Glutamatergic neuron (in vitro differentiated cells): ENCODE measurements around the gene KRTAP10-2. TPM values are rescaled to one million over a fixed set of nuclear protein-coding genes. Genes with fewer than 3 reads are reported as not detected.

ENCODE experiments used
- DNase-seq: peaks from one replicate; pipeline ENCODE4 v3.0.0; 2022
- H3K27ac Mint-ChIP-seq: one replicate; pipeline ENCODE4 v1.8.0; 2020; ENCODE audit warnings: mild to moderate bottlenecking, mixed read lengths, inconsistent platforms; ENCODE audit not compliant: unreplicated experiment
- H3K27me3 Mint-ChIP-seq: one replicate; pipeline ENCODE4 v1.8.0; 2020; ENCODE audit warnings: mild to moderate bottlenecking, moderate library complexity, mixed read lengths, inconsistent platforms; ENCODE audit not compliant: unreplicated experiment
- H3K36me3 Mint-ChIP-seq: one replicate; pipeline ENCODE4 v1.8.0; 2020; ENCODE audit warnings: mild to moderate bottlenecking, mixed read lengths, inconsistent platforms; ENCODE audit not compliant: unreplicated experiment
- H3K4me1 Mint-ChIP-seq: one replicate; pipeline ENCODE4 v1.8.0; 2020; ENCODE audit warnings: mild to moderate bottlenecking, low read depth, mixed read lengths, inconsistent platforms; ENCODE audit not compliant: unreplicated experiment
- H3K4me3 Mint-ChIP-seq: one replicate; pipeline ENCODE4 v1.8.0; 2020; ENCODE audit warnings: mild to moderate bottlenecking, mixed read lengths, inconsistent platforms; ENCODE audit not compliant: unreplicated experiment
- H3K9me3 Mint-ChIP-seq: one replicate; pipeline ENCODE4 v1.8.0; 2020; ENCODE audit warnings: mild to moderate bottlenecking, moderate library complexity, mixed read lengths, inconsistent platforms; ENCODE audit not compliant: unreplicated experiment
- total RNA-seq: library from RNA; stranded (reverse); fragmentation: NEBNext Ultra II Directional; extraction: Animal tissue kit (Norgen Biotek cat#: 25700); gene quantifications from one replicate; pipeline ENCODE4 v1.2.1, GENCODE V29; 2021; ENCODE audit not compliant: unreplicated experiment
- TF ChIP-seq, protein P1 (sequence below): fragments of 200-600 bp; sonication (generic); IDR thresholded peaks from one replicate; pipeline ENCODE4 v1.5.0; 2021; ENCODE audit not compliant: partially characterized antibody, unreplicated experiment

Gene KRTAP10-2
- total RNA-seq, 1 donor from 2014 or later = not detected

DNA sequence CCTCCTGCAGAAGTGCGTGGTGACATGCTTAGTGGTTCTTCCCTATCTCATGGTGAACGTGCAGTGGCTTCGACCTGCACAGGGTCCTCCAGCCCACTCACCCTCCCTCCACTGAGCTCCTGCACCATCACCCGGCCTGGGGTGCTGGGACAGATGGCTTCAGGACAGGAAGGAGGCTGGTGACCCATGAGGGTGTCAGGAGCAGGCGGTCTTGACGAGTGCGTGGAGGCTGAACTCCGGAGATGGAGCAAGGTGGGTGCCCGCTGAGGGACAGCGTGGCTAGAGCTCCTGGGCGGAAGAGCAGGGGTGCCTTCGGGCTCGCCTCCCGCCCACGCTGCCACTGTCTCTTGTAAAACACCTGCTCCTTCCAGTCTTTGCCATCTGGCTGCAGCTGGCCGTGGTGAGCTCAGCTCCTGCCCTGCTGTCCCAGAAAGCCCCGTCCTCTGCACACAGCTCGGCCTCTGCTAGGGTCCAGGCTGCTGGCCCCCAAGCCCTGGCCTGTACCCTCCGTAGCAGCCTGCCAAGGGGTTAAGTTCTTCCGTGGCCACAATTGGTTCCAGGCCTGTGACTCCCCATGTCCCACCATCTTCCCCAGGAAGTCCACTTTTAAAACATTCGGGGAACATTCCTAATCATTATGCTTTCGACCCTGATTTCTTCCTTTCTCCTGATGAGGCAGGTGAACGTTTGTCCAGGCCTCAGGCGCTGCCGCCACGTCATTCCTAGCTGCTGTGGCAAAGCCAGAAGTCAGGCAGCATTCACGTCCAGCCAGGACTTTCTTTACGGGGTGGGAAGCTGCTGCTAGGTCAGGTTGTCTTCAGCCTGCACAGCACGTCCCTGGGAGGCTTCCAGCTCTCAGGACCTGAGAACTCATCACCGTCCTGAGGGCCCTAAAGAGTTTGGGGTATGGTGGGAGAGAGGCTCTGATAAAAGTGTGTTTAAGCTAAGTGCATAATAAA lies 19.4 kb downstream of the KRTAP10-2 start:
- Mint-ChIP-seq H3K9me3 (peaks cover 10% of the 10 kb centered on the region), H3K27me3 (peaks cover 4% of the 10 kb centered on the region), H3K4me3 (no peak overlapping the region), H3K4me1 (peaks cover 8% of the 10 kb centered on the region), H3K27ac (peak overlapping the region; percentile 48), H3K36me3 (peaks cover 6% of the 10 kb centered on the region)
- TF ChIP-seq, protein P1, sequence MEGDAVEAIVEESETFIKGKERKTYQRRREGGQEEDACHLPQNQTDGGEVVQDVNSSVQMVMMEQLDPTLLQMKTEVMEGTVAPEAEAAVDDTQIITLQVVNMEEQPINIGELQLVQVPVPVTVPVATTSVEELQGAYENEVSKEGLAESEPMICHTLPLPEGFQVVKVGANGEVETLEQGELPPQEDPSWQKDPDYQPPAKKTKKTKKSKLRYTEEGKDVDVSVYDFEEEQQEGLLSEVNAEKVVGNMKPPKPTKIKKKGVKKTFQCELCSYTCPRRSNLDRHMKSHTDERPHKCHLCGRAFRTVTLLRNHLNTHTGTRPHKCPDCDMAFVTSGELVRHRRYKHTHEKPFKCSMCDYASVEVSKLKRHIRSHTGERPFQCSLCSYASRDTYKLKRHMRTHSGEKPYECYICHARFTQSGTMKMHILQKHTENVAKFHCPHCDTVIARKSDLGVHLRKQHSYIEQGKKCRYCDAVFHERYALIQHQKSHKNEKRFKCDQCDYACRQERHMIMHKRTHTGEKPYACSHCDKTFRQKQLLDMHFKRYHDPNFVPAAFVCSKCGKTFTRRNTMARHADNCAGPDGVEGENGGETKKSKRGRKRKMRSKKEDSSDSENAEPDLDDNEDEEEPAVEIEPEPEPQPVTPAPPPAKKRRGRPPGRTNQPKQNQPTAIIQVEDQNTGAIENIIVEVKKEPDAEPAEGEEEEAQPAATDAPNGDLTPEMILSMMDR = no peak
- DNase-seq = no peak

DNA sequence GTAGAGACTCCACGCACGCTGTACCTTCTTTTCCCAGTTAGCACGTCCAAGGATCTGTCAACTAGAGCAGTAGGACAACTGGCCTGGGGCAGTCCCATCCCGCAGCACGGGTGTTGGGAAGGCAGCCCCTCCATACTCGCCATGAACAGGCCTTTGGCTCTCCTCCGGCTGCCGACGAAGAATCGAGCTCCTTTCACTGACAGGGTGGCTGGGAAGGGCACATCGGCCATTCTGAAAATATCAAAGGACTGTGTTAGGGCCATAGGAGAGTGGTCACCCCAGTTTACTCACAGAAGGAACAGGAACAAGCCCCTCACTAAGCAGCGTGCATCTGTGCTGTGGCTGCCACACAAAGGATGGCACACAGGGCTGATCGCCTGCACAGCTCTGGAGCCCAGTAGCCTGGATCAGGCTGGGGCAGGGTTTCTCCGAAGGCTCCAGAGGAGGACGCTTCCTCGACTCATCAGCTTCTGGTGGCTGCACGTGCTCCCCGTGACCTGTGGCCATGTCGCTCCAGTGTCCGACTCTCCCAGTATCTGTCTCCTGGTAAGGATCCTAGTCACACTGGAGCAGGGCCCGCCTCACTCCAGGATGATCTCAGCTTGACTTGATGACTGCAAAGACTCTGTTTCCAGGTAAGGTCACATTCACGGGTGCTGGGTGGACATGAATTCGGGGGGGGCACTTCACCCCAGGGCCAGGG lies 20.3 kb downstream of the KRTAP10-2 start:
- Mint-ChIP-seq H3K36me3 (peaks cover 6% of the 10 kb centered on the region), H3K4me3 (no peak overlapping the region), H3K27ac (no peak overlapping the region), H3K9me3 (peaks cover 10% of the 10 kb centered on the region), H3K27me3 (peaks cover 5% of the 10 kb centered on the region), H3K4me1 (peaks cover 8% of the 10 kb centered on the region)
- TF ChIP-seq, protein P1 = no peak
- no peak for DNase-seq

GRCh38 chr21:44530221-44530902 lies 20.9 kb downstream of the KRTAP10-2 start:
- H3K4me1 Mint-ChIP-seq = peaks cover 8% of the 10 kb centered on the region
- TF ChIP-seq, protein P1 = no peak
- H3K36me3 Mint-ChIP-seq = peaks cover 6% of the 10 kb centered on the region
- peak overlapping the region; percentile 28 for H3K27ac Mint-ChIP-seq
- peaks cover 5% of the 10 kb centered on the region for H3K27me3 Mint-ChIP-seq
- DNase-seq = no peak
- H3K4me3 Mint-ChIP-seq = no peak overlapping the region
- peaks cover 12% of the 10 kb centered on the region for H3K9me3 Mint-ChIP-seq

- Mint-ChIP-seq H3K27me3 (peaks cover 5% of the 10 kb centered on the region), H3K27ac (no peak overlapping the region), H3K4me3 (no peak overlapping the region), H3K9me3 (peaks cover 10% of the 10 kb centered on the region), H3K4me1 (peaks cover 8% of the 10 kb centered on the region), H3K36me3 (peaks cover 6% of the 10 kb centered on the region)
- peak; percentile 1 for DNase-seq
- TF ChIP-seq, protein P1 = no peak
These were observed 21.7 kb downstream of the KRTAP10-2 start for GRCh38 chr21:44529503-44530125.
